ENCODE results near the gene LRP1B. TPM values are rescaled to one million over a fixed set of nuclear protein-coding genes. Genes with fewer than 3 reads are reported as not detected.

Gene LRP1B
- total and polyA plus RNA-seq, 2 of the 8 experiments (the other 6 are each of a cell fraction or from before 2014, with no cell fraction given): 0.03 TPM; not detected in 1

DNA sequence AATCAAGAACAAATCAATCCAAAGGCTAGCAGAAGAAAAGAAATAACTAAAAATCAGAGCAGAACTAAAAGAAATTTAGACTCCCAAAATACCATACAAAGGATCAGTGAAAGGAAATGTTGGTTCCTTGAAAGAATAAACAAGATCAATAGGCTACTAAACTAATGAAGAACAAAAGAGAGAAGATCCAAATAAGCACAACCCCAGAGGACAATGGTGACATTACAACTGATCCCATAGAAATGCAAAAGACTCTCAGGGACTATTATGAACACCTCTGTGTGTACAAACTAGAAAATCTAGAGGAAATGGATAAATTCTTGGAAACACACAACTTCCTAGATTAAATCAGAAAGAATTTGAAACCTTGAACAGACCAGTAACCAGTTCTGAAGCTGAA lies 1186.9 kb downstream of the LRP1B start:
- ChIA-PET CTCF (ENCODE audit: partially characterized antibody) (interaction anchor here (0.6 to 1.7 kb wide), 2 partner anchors 9 to 421 kb away, joined by 3 to 4 read pairs; no protein-coding TSS in a partner anchor), POLR2A (ENCODE audit: partially characterized antibody) (no interaction called here)
- Histone ChIP-seq H2AFZ (ENCODE audit: low read length) (no peak overlapping the region), H2BK5ac (ENCODE audit: low read depth, low read length) (no peak overlapping the region), H2BK20ac (ENCODE audit: low read length) (no peak overlapping the region), H3K4me3 (ENCODE audit: extremely low read depth in 1 of 4, insufficient read depth in 2 of 4, low read depth in 3 of 4, low read length in 4 of 4) (no peak overlapping the region), H3K14ac (ENCODE audit: insufficient read length) (no peak overlapping the region), H2BK120ac (replicated peaks; ENCODE audit: low read depth, low read length) (no peak overlapping the region), H3K18ac (ENCODE audit: extremely low read depth, low read length) (no peak overlapping the region), H3K56ac (replicated peaks; ENCODE audit: insufficient read length, low read depth, low read length) (no peak overlapping the region), H3K27ac (ENCODE audit: low read depth, low read length) (no peak overlapping the region), H2BK15ac (ENCODE audit: low read length) (no peak overlapping the region), H3K23ac (ENCODE audit: insufficient read length) (no peak overlapping the region), H3K23me2 (ENCODE audit: low read depth, low read length) (no peaks in the 10 kb centered on the region), H2BK12ac (ENCODE audit: low read depth, low read length) (no peak overlapping the region), H3K27me3 (replicated peaks in 1 of 4; ENCODE audit: control insufficient read depth in 3 of 4, extremely low read depth in 1 of 4, insufficient read depth in 3 of 4, low read length in 3 of 4) (no peaks in the 10 kb centered on the region), H3K4me1 (replicated peaks in 1 of 4; ENCODE audit: control insufficient read depth in 3 of 4, insufficient read depth in 4 of 4, low read length in 3 of 4) (no peaks in the 10 kb centered on the region), H4K5ac (ENCODE audit: insufficient read length, low read depth, low read length) (no peak overlapping the region), H2AK5ac (ENCODE audit: low read depth, low read length) (no peak overlapping the region), H3K79me1 (ENCODE audit: low read depth, low read length) (no peaks in the 10 kb centered on the region), H3K36me3 (ENCODE audit: control insufficient read depth in 2 of 4, insufficient read depth in 4 of 4, low read length in 3 of 4) (no peaks in the 10 kb centered on the region), H4K91ac (replicated peaks; ENCODE audit: insufficient read length, low read length) (no peak overlapping the region), H4K8ac (ENCODE audit: extremely low read depth, insufficient read depth, low read length) (no peak overlapping the region), H3K9ac (replicated peaks in 1 of 4; ENCODE audit: extremely low read depth in 1 of 4, low read depth in 3 of 4, low read length in 3 of 4) (no peak overlapping the region), H3K4me2 (ENCODE audit: insufficient read depth in 1 of 2, low read depth in 2 of 2, low read length in 2 of 2) (no peak overlapping the region), H3K9me3 (ENCODE audit: insufficient read depth in 2 of 2, low read depth in 1 of 2, low read length in 1 of 2) (no peaks in the 10 kb centered on the region), H3K4ac (replicated peaks; ENCODE audit: insufficient read length, low read depth, low read length) (no peak overlapping the region), H3K79me2 (ENCODE audit: control insufficient read depth in 1 of 2, insufficient read depth in 2 of 2, low read length in 2 of 2) (no peaks in the 10 kb centered on the region), H4K20me1 (replicated peaks in 1 of 2; ENCODE audit: control insufficient read depth in 1 of 2, insufficient read depth in 2 of 2, low read length in 2 of 2) (no peaks in the 10 kb centered on the region)
- TF ChIP-seq, protein P1, sequence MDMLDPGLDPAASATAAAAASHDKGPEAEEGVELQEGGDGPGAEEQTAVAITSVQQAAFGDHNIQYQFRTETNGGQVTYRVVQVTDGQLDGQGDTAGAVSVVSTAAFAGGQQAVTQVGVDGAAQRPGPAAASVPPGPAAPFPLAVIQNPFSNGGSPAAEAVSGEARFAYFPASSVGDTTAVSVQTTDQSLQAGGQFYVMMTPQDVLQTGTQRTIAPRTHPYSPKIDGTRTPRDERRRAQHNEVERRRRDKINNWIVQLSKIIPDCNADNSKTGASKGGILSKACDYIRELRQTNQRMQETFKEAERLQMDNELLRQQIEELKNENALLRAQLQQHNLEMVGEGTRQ (IDR thresholded peaks at IDR 0.05; ENCODE audit: low read length): no peak
- TF ChIP-seq SIX5 (IDR thresholded peaks at IDR 0.05; ENCODE audit: low read depth, low read length): no peak
- no peak for TF ChIP-seq TEAD4 (IDR thresholded peaks at IDR 0.05; ENCODE audit: low read depth, low read length)
- no peak for TF ChIP-seq TAF7 (optimal IDR thresholded peaks at IDR 0.05; ENCODE audit: borderline replicate concordance, low read depth, low read length)
- TF ChIP-seq, protein P2, sequence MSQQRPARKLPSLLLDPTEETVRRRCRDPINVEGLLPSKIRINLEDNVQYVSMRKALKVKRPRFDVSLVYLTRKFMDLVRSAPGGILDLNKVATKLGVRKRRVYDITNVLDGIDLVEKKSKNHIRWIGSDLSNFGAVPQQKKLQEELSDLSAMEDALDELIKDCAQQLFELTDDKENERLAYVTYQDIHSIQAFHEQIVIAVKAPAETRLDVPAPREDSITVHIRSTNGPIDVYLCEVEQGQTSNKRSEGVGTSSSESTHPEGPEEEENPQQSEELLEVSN (IDR thresholded peaks at IDR 0.05): no peak
- TF ChIP-seq RFX5 (IDR thresholded peaks at IDR 0.05; ENCODE audit: borderline replicate concordance, low read depth, low read length): no peak
- FAIRE-seq (no peak), DNase-seq (ENCODE audit: low read depth in 1 of 2, low spot score in 2 of 2) (no peak)

All from H1 (cell line).